K562 (cell line): ENCODE measurements around the gene ALDH7A1. TPM values are rescaled to one million over a fixed set of nuclear protein-coding genes. Genes with fewer than 3 reads are reported as not detected.

Source experiments
- CBX3 ChIP-seq, 2 experiments: IDR thresholded peaks; 1 replicate in 1 of 2; 2 replicates in 1 of 2; pipeline ENCODE4 v1.6.1; 2012; ENCODE audit warnings: inconsistent platforms in 2 of 2, low read length in 2 of 2, borderline replicate concordance in 1 of 2, control low read depth in 1 of 2
- CREB1 ChIP-seq, 2 experiments: sonication (generic) in 1 of 2; formaldehyde crosslinking in 1 of 2; IDR thresholded peaks; 2 replicates each; pipeline versions ENCODE4 v1.6.1 to v1.8.0; 2012 to 2022; ENCODE audit warnings: inconsistent platforms in 1 of 2, mild to moderate bottlenecking in 1 of 2, missing genetic modification reagents in 1 of 2, moderate library complexity in 1 of 2
- CREM ChIP-seq: IDR thresholded peaks from 2 replicates; pipeline ENCODE4 v1.6.1; 2014; ENCODE audit warnings: antibody characterized with exemption, low read depth
- E2F6 ChIP-seq, 2 experiments: IDR thresholded peaks; 2 replicates each; pipeline ENCODE4 v1.6.1; 2011; ENCODE audit warnings: borderline replicate concordance in 1 of 2, control low read depth in 1 of 2, low read depth in 1 of 2, low read length in 1 of 2, mild to moderate bottlenecking in 1 of 2, mixed read lengths in 1 of 2, moderate library complexity in 1 of 2; ENCODE audit not compliant: insufficient read depth in 1 of 2, insufficient read length in 1 of 2, poor library complexity in 1 of 2, severe bottlenecking in 1 of 2; ENCODE audit errors: extremely low read depth in 1 of 2
- ELF4 ChIP-seq: fragments of 450-650 bp; formaldehyde crosslinking; IDR thresholded peaks from 2 replicates; pipeline ENCODE4 v1.4.0; 2022; ENCODE audit warnings: missing genetic modification characterization
- FIP1L1 ChIP-seq: fragments of 200-400 bp; formaldehyde crosslinking; IDR thresholded peaks from 2 replicates; pipeline ENCODE4 v1.6.1; 2018; ENCODE audit warnings: mild to moderate bottlenecking, low read depth, low read length; ENCODE audit not compliant: poor library complexity, severe bottlenecking
- IRF9 ChIP-seq: fragments of 450-650 bp; IDR thresholded peaks from 2 replicates; pipeline ENCODE4 v1.6.1; 2016; ENCODE audit warnings: missing biosample characterization, missing genetic modification characterization
- NFIC ChIP-seq: fragments of 450-650 bp; IDR thresholded peaks from 2 replicates; pipeline ENCODE4 v1.6.1; 2017; ENCODE audit warnings: mild to moderate bottlenecking, inconsistent platforms
- PHF21A ChIP-seq: fragments of 450-650 bp; IDR thresholded peaks from 2 replicates; pipeline ENCODE4 v1.6.1; 2017; ENCODE audit warnings: low read depth, borderline replicate concordance
- POLR2G ChIP-seq: fragments of 200-400 bp; formaldehyde crosslinking; IDR thresholded peaks from 2 replicates; pipeline ENCODE4 v1.6.1; 2017; ENCODE audit warnings: low read depth, mild to moderate bottlenecking, antibody characterized with exemption, low read length, moderate library complexity
- SIN3A ChIP-seq, 2 experiments: fragments of 150-350 bp in 1 of 2; IDR thresholded peaks; 2 replicates each; pipeline ENCODE4 v1.6.1; 2011 to 2016; ENCODE audit warnings: borderline replicate concordance in 2 of 2, low read depth in 2 of 2, low read length in 2 of 2, mild to moderate bottlenecking in 2 of 2, moderate library complexity in 2 of 2; ENCODE audit not compliant: control insufficient read depth in 1 of 2
- SREBF1 ChIP-seq: fragments of 150-350 bp; IDR thresholded peaks from 2 replicates; pipeline ENCODE4 v1.6.1; 2014; ENCODE audit warnings: antibody characterized with exemption, low read depth, low read length, borderline replicate concordance
- SUPT5H ChIP-seq: fragments of 450-650 bp; IDR thresholded peaks from 2 replicates; pipeline ENCODE4 v1.6.1; 2016
- TOE1 ChIP-seq, 2 experiments: fragments of 450-650 bp in 1 of 2; sonication (generic) in 1 of 2; formaldehyde crosslinking in 1 of 2; IDR thresholded peaks; 2 replicates each; pipeline versions ENCODE4 v1.7.1 to v1.8.0; 2016 to 2022; ENCODE audit warnings: borderline replicate concordance in 2 of 2, mild to moderate bottlenecking in 2 of 2, antibody characterized with exemption in 1 of 2, inconsistent platforms in 1 of 2, low read depth in 1 of 2, missing genetic modification reagents in 1 of 2, moderate library complexity in 1 of 2
- ZBTB49 ChIP-seq: sonication (generic); formaldehyde crosslinking; IDR thresholded peaks from 2 replicates; pipeline ENCODE4 v1.8.0; 2022; ENCODE audit warnings: missing genetic modification reagents, mild to moderate bottlenecking, borderline replicate concordance
- ZNF23 ChIP-seq: fragments of 250-450 bp; sonication (Bioruptor Pico); IDR thresholded peaks from 2 replicates; pipeline ENCODE4 v1.4.0; 2020; ENCODE audit warnings: mild to moderate bottlenecking
- polyA plus RNA-seq, 8 experiments: library from polyadenylated mRNA; depleted of rRNA in 4 of 8; stranded (reverse) in 5 of 8; unstranded in 3 of 8; fragments of >200 nt; fragmentation: Nextera tagmentation in 2 of 8; fragmentation: Illumina TruSeq in 1 of 8; extraction: Ambion mirVana in 2 of 8; extraction: Trizol in 1 of 8; gene quantifications; 2 replicates each; pipeline versions ENCODE4 v1.2.1 to v1.2.3, GENCODE V29; 2011 to 2014; ENCODE audit warnings: inconsistent platforms in 1 of 8, missing spikeins in 1 of 8
- total RNA-seq, 7 experiments: library from RNA; depleted of rRNA in 6 of 7; stranded (reverse); fragments of >200 nt in 6 of 7; fragmentation: Illumina TruSeq in 2 of 7; extraction: Trizol in 2 of 7; gene quantifications; 2 replicates each; pipeline versions ENCODE4 v1.2.1 to v1.2.3, GENCODE V29; 2011 to 2021; ENCODE audit warnings: low replicate concordance in 1 of 7

ALDH7A1 gene
- total and polyA plus RNA-seq, 9 of the 15 experiments (the other 6 are each of a cell fraction or from before 2014, with no cell fraction given): 0.04 to 0.49 TPM; not detected in 7

GRCh38 chr5:126600631-126601511 lies 5.9 kb upstream of the ALDH7A1 start, which contains the start of gene PHAX (continued):
- TF ChIP-seq CREB1 (IDR thresholded peaks at IDR 0.05): peak; percentile 53
- TF ChIP-seq CREB1 (CRISPR knock-in tag; IDR thresholded peaks at IDR 0.05): 0 out of 2 replicates have a peak, but pooled peaks have one; percentile 39
- peak; percentile 72; the same call in 1 of the 2 replicates for TF ChIP-seq PHF21A
- peak in 1 of 2 experiments; percentile 20; a peak in 1 of 3 replicates for TF ChIP-seq CBX3 (IDR thresholded peaks at IDR 0.05; ENCODE audit: borderline replicate concordance in 1 of 2, low read length in 2 of 2)
- TF ChIP-seq E2F6 (IDR thresholded peaks at IDR 0.05; ENCODE audit: borderline replicate concordance in 1 of 2, extremely low read depth in 1 of 2, insufficient read depth in 1 of 2, insufficient read length in 1 of 2, low read depth in 1 of 2, low read length in 1 of 2, poor library complexity in 1 of 2, severe bottlenecking in 1 of 2): peak in 1 of 2 experiments; percentile 66
- TF ChIP-seq FIP1L1: peak; percentile 85
- TF ChIP-seq NFIC: peak; percentile 29
- TF ChIP-seq ZBTB49: no peak
- TF ChIP-seq IRF9 (tag): no peak
- TF ChIP-seq POLR2G: peak; percentile 94
- 0 out of 2 replicates have a peak, but pooled peaks have one; percentile 27 for TF ChIP-seq ELF4
- TF ChIP-seq TOE1 (IDR thresholded peaks at IDR 0.05; ENCODE audit: borderline replicate concordance): 0 out of 2 replicates have a peak, but pooled peaks have one; percentile 26
- TF ChIP-seq TOE1 (CRISPR knock-in tag; IDR thresholded peaks at IDR 0.05; ENCODE audit: borderline replicate concordance, low read depth): no peak
- TF ChIP-seq SIN3A (IDR thresholded peaks at IDR 0.05; ENCODE audit: borderline replicate concordance in 2 of 2, control insufficient read depth in 1 of 2, low read depth in 2 of 2, low read length in 2 of 2): peak; percentile 44 to 61; a peak in 2 of 4 replicates
- no peak for TF ChIP-seq ZNF23 (CRISPR knock-in tag)
- peak; percentile 63 for TF ChIP-seq CREM
- TF ChIP-seq SUPT5H: peak; percentile 93
- no peak for TF ChIP-seq SREBF1
